Coronary artery (tissue), 2 donors: Measurements from ENCODE around the gene SPON1.
"Not testable (repeated sequence)": the region's sequence is repeated elsewhere in the genome, so short reads cannot be mapped to it uniquely, and the experiment has no call there.

Experiments
- DNase-seq: peaks from one replicate; pipeline ENCODE4 v3.0.0-alpha.2; 2017; ENCODE audit warnings: low spot score
- H3K27ac ChIP-seq, 2 donors: fragments of 200-600 bp; sonication (generic); one replicate each; pipeline ENCODE4 v1.5.1; 2016 to 2019
- H3K4me3 ChIP-seq: fragments of 200-600 bp; sonication (generic); 2 replicates; pipeline ENCODE4 v1.5.1; 2016; ENCODE audit warnings: mild to moderate bottlenecking, moderate library complexity
- CTCF ChIP-seq: fragments of 200-600 bp; sonication (generic); IDR thresholded peaks from one replicate; pipeline ENCODE4 v1.5.1; 2019; ENCODE audit warnings: antibody characterized with exemption

The SPON1 gene

DNA sequence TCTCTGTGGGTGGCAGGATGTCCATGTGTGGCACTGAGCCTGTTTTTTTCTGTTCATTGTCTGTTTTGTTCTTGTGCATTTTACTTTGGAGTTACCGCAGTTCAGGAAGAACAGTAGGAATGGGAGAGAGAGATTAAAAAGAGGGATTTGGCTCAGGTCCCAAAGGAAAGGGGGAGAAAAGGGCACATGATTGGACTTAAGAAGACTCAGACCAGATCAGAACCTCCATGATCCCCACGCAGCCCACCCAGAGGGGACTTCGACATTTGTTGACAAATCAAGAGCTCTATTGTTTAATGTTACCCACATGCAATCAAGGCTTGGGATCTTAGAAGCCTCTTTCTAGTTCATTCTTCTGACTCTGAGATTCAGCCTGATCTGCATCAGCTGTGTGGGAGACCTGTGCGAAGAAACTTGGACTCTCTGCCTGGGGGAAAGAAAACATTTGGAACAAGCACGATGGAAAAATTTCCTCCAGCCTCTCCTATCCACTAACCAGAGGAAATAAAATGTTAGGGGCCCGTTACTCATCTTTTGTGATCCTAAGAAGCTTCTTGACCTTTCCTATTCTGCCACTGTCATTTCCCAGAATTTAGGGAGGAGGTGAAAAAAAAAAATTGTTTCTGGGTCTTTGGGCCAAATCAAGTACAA is 119.2 kb downstream of the SPON1 start:
- peak overlapping the region in 1 of 2 donors; percentile 59 for H3K27ac ChIP-seq
- DNase-seq, result no peak
- H3K4me3 ChIP-seq, result no peak overlapping the region
- TF ChIP-seq CTCF, result no peak

DNA sequence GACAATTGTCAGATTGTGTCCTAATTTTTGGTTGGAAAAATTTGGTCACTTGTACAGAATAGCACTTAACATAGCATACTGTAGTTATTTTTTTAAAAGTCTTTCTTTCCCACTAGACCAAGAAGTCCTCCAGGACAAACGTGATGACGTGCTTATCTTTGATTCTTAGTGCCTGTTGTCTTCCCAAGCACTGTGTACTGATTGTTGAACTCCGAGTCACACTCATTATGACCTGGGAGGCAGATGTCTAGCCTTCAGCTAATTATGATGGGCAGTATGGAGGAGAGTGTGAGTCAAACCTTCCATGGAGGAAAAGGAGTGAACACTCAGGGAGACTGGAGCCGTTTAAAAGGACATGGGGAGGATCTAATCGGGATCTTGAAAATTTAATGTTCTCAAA is 119.8 kb downstream of the SPON1 start:
- Histone ChIP-seq H3K4me3 (no peak overlapping the region), H3K27ac (peak overlapping the region in 1 of 2 donors; percentile 59)
- no peak for TF ChIP-seq CTCF
- no peak for DNase-seq

GRCh38 chr11:14088861-14089260 is 126.3 kb downstream of the SPON1 start:
- not testable (repeated sequence) for DNase-seq, H3K4me3 ChIP-seq, H3K27ac ChIP-seq

GRCh38 chr11:14089690-14090462 is 127.4 kb downstream of the SPON1 start:
- Histone ChIP-seq H3K4me3 (no peak overlapping the region), H3K27ac (peak overlapping the region in 1 of 2 donors; percentile 11)
- no peak for TF ChIP-seq CTCF
- DNase-seq, result no peak

GRCh38 chr11:14090631-14091030 is 128.1 kb downstream of the SPON1 start:
- not testable (repeated sequence) for H3K4me3 ChIP-seq

DNA sequence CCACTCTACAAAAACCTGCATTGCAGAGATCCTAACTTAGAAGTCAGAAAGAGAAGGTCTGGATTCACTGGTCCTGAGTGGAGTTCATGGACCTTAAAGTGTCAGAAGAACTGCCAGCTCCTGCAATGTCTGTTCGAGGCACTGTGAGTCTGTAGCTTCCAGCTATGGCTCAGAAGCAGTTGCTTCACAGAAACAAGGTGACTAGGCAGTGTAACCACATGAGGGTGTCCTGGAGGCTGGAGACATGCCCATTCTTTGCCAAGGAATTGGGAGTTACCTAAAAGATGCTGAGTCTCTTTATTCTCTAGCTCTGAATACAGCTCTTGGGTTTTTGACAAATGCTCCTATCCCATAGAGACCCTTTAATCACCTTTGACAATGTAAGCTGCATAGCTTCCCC is 130.5 kb downstream of the SPON1 start:
- no peak overlapping the region for H3K4me3 ChIP-seq
- DNase-seq, result no peak
- TF ChIP-seq CTCF, result no peak
- no peak overlapping the region for H3K27ac ChIP-seq

More at GRCh38 chr11:14090631-14091030, 128.1 kb downstream of the SPON1 start:
- not testable (repeated sequence) for H3K27ac ChIP-seq, DNase-seq

DNA sequence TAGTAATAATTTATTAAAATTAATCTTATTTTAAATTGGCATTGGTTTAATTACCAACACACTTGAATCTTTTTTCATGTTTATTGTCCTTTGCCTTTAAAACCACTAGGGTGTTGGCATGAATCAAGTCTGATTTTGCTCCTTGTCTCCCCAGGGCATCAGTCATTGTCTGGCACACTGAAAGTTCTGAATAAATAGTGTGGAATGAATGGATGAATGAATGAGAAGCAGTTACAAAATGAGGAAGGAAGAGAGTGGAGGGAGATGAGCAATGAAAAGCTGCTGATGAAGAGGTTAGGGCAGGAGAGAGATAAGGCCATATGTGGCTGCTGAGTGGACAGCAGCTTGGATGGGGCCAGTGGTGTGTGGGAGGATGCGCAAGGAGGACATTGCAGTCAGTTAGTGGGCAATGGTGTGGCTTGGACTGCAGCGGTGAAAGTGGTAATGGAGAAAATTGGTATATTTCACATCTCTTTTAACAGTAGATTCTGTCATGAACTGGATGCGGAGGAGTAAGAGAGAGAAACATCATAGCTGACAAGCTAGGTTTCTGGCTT is 132.0 kb downstream of the SPON1 start:
- no peak for TF ChIP-seq CTCF
- H3K4me3 ChIP-seq, result no peak overlapping the region
- no peak for DNase-seq
- no peak overlapping the region for H3K27ac ChIP-seq

DNA sequence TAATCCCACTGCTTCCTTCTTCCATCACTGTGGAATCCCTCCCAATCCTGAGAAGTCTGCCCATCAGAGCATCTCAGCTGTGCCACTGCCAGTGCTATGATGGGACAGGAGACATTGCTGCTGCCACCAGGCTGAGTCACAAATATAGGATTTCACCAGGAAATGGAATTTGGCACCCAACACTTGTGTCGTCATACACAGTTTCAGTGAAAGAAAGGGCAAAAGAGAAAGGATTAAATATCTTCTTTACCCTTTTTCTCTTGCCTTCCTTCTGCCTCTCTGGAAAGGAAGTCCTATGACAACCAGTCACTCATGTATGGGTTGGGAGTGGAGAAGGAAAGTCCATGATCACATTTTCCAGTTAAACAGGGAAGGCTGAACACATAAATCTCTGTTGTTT is 133.4 kb downstream of the SPON1 start:
- no peak for TF ChIP-seq CTCF
- Histone ChIP-seq H3K4me3 (no peak overlapping the region), H3K27ac (no peak overlapping the region)
- DNase-seq, result no peak
